ENCODE data around the gene C20orf173.

DNA sequence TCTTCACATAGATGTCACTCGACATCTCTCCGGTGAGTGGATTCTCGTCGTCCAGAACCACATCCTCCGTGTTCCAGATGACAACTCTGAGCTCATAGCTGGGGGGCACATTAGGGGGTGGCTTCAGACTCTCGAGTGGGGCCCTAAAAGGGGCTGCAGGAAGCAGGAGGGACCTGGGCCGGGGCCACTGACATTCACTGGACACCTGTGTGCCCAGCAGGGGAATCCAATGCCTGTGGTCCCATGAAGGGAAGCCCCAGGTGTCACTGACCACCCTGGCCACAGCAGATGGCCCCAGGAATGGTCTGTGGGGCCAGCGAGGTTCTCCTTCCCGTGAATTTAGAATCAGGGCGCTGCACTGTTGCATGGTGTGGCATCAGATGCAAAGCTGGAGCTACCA lies 31.1 kb upstream of the C20orf173 start:
- TF ChIP-seq TAF1 (IDR thresholded peaks at IDR 0.05; ENCODE audit: low read depth): no peak
- TF ChIP-seq, protein P1, sequence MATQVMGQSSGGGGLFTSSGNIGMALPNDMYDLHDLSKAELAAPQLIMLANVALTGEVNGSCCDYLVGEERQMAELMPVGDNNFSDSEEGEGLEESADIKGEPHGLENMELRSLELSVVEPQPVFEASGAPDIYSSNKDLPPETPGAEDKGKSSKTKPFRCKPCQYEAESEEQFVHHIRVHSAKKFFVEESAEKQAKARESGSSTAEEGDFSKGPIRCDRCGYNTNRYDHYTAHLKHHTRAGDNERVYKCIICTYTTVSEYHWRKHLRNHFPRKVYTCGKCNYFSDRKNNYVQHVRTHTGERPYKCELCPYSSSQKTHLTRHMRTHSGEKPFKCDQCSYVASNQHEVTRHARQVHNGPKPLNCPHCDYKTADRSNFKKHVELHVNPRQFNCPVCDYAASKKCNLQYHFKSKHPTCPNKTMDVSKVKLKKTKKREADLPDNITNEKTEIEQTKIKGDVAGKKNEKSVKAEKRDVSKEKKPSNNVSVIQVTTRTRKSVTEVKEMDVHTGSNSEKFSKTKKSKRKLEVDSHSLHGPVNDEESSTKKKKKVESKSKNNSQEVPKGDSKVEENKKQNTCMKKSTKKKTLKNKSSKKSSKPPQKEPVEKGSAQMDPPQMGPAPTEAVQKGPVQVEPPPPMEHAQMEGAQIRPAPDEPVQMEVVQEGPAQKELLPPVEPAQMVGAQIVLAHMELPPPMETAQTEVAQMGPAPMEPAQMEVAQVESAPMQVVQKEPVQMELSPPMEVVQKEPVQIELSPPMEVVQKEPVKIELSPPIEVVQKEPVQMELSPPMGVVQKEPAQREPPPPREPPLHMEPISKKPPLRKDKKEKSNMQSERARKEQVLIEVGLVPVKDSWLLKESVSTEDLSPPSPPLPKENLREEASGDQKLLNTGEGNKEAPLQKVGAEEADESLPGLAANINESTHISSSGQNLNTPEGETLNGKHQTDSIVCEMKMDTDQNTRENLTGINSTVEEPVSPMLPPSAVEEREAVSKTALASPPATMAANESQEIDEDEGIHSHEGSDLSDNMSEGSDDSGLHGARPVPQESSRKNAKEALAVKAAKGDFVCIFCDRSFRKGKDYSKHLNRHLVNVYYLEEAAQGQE (IDR thresholded peaks at IDR 0.05; ENCODE audit: borderline replicate concordance): no peak
- TF ChIP-seq, protein P2, sequence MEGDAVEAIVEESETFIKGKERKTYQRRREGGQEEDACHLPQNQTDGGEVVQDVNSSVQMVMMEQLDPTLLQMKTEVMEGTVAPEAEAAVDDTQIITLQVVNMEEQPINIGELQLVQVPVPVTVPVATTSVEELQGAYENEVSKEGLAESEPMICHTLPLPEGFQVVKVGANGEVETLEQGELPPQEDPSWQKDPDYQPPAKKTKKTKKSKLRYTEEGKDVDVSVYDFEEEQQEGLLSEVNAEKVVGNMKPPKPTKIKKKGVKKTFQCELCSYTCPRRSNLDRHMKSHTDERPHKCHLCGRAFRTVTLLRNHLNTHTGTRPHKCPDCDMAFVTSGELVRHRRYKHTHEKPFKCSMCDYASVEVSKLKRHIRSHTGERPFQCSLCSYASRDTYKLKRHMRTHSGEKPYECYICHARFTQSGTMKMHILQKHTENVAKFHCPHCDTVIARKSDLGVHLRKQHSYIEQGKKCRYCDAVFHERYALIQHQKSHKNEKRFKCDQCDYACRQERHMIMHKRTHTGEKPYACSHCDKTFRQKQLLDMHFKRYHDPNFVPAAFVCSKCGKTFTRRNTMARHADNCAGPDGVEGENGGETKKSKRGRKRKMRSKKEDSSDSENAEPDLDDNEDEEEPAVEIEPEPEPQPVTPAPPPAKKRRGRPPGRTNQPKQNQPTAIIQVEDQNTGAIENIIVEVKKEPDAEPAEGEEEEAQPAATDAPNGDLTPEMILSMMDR (IDR thresholded peaks at IDR 0.05; ENCODE audit: poor library complexity, severe bottlenecking): no peak
- TF ChIP-seq POLR2AphosphoS5 (IDR thresholded peaks at IDR 0.05): no peak
- no peak for TF ChIP-seq MXI1 (conservative IDR thresholded peaks at IDR 0.05; ENCODE audit: poor library complexity, severe bottlenecking)
- TF ChIP-seq EZH2 (IDR thresholded peaks at IDR 0.05; ENCODE audit: borderline replicate concordance, insufficient read depth, low read length, poor library complexity, severe bottlenecking): no peak

Measured in neural cell (in vitro differentiated cells).